Small intestine (tissue), 7 donors: Measurements from ENCODE around the gene SYVN1. TPM values are rescaled to one million over a fixed set of nuclear protein-coding genes. Genes with fewer than 3 reads are reported as not detected.

Source experiments
- DNase-seq, 2 donors: peaks; one replicate each; pipeline versions ENCODE4 v3.0.0 to v3.0.0-alpha.2; 2013
- FAIRE-seq: peaks from 2 replicates; lab custom pipeline; 2012; peaks lifted over from hg19 to GRCh38; lab: Jason Lieb, UNC
- H3K27ac ChIP-seq, 3 donors: one replicate each; pipeline ENCODE4 v1.5.1; 2013; ENCODE audit warnings: low read length in 2 of 3, mild to moderate bottlenecking in 2 of 3, control low read depth in 1 of 3, inconsistent platforms in 1 of 3, low read depth in 1 of 3, moderate library complexity in 1 of 3
- H3K27me3 ChIP-seq, 3 donors: one replicate each; pipeline ENCODE4 v1.6.1; 2013; ENCODE audit warnings: low read length in 3 of 3, inconsistent platforms in 1 of 3; ENCODE audit not compliant: control insufficient read depth in 3 of 3, insufficient read depth in 3 of 3
- H3K36me3 ChIP-seq, 3 donors: one replicate each; pipeline ENCODE4 v1.6.1; 2013; ENCODE audit warnings: low read length in 3 of 3, inconsistent platforms in 1 of 3, low read depth in 1 of 3, mild to moderate bottlenecking in 1 of 3, moderate library complexity in 1 of 3; ENCODE audit not compliant: control insufficient read depth in 3 of 3, insufficient read depth in 2 of 3
- H3K4me1 ChIP-seq, 3 donors: one replicate each; pipeline ENCODE4 v1.6.1; 2013; ENCODE audit warnings: low read length in 2 of 3, inconsistent platforms in 1 of 3, low read depth in 1 of 3, mild to moderate bottlenecking in 1 of 3, moderate library complexity in 1 of 3; ENCODE audit not compliant: control insufficient read depth in 3 of 3, insufficient read depth in 2 of 3
- H3K4me3 ChIP-seq, 3 donors: one replicate each; pipeline ENCODE4 v1.5.1; 2013; ENCODE audit warnings: low read length in 3 of 3, control low read depth in 1 of 3, inconsistent platforms in 1 of 3, low read depth in 1 of 3, mild to moderate bottlenecking in 1 of 3, moderate library complexity in 1 of 3
- H3K9me3 ChIP-seq, 2 donors: one replicate each; pipeline ENCODE4 v1.6.1; 2013; ENCODE audit warnings: low read depth in 1 of 2, low read length in 1 of 2; ENCODE audit not compliant: control insufficient read depth in 2 of 2, insufficient read depth in 1 of 2
- WGBS, 3 donors: extraction: QIAGEN DNeasy Blood & Tissue Kit; methylation state at CpG; one replicate each; pipeline ENCODE4 v1.1.7; 2013; 5-methylcytosine and 5-hydroxymethylcytosine counted together
- polyA plus RNA-seq, 4 donors: library from polyadenylated mRNA; stranded (reverse) in 3 of 4; unstranded in 1 of 4; fragments of 200-250 nt in 3 of 4; fragments of 120-200 nt in 1 of 4; gene quantifications; one replicate each; pipeline versions ENCODE4 v1.2.1 to v1.2.3, GENCODE V29; 2013
- donor health status: healthy with polysubstance abuse.
- donor health status: control.
- donor health status: control.
- donor health status: Bipolar disorder and iron deficiency.
- donor health status: healthy.

Gene SYVN1
- polyA plus RNA-seq, 4 donors, result 10.5 to 34.4 (median 19.5) TPM

- DNase-seq, result no peak
- Histone ChIP-seq H3K36me3 (peaks cover 0 to 28% (median 0%) of the 10 kb centered on the region in 3 donors), H3K9me3 (no peaks in the 10 kb centered on the region), H3K4me3 (peak overlapping the region; percentile 70 to 77 (median 76)), H3K27me3 (no peaks in the 10 kb centered on the region), H3K4me1 (peaks cover 0 to 15% (median 3%) of the 10 kb centered on the region in 3 donors), H3K27ac (peak overlapping the region; percentile 6 to 97 (median 85))
- no peak for FAIRE-seq
- WGBS, 3 donors, result 21 to 41% (median 39%) methylated on average over 8 of the region's 8 CpGs
Measured at GRCh38 chr11:65096926-65097325, 37.4 kb downstream of the SYVN1 start.

GRCh38 chr11:65095974-65096806 lies 38.1 kb downstream of the SYVN1 start, which contains the start of gene VPS51:
Gene VPS51 (plus strand): TSS chr11:65096214. CDS start chr11:65096251, 37 bp downstream.
- Histone ChIP-seq H3K4me3 (peak within 1 kb of the TSS; percentile 70 to 77 (median 76)), H3K4me1 (peaks cover 0 to 15% (median 3%) of the 10 kb centered on the region in 3 donors), H3K27ac (peak within 1 kb of the TSS; percentile 83 to 97 (median 85)), H3K27me3 (no peaks in the 10 kb centered on the region), H3K36me3 (peaks cover 0 to 24% (median 0%) of the 10 kb centered on the region in 3 donors), H3K9me3 (no peaks in the 10 kb centered on the region)
- FAIRE-seq, result no peak
- DNase-seq, result peak; percentile 94 to 95
- 1% methylated on average over 31 to 52 of the region's 52 CpGs for WGBS, 3 donors

- no peaks in the 10 kb centered on the region for H3K27me3 ChIP-seq
- 76 to 81% (median 79%) methylated on average over 22 of the region's 22 CpGs for WGBS, 3 donors
- no peaks in the 10 kb centered on the region for H3K9me3 ChIP-seq
- no peak for DNase-seq
- peaks cover 0 to 24% (median 0%) of the 10 kb centered on the region in 3 donors for H3K36me3 ChIP-seq
- H3K4me3 ChIP-seq, result peak overlapping the region in 1 of 3 donors; percentile 70
- H3K4me1 ChIP-seq, result peaks cover 0 to 15% (median 3%) of the 10 kb centered on the region in 3 donors
- peak overlapping the region in 2 of 3 donors; percentile 85 to 97 for H3K27ac ChIP-seq
- FAIRE-seq, result no peak
Measured at GRCh38 chr11:65095427-65095826, 38.9 kb downstream of the SYVN1 start.

- no peaks in the 10 kb centered on the region for H3K27me3 ChIP-seq
- peaks cover 7 to 43% (median 11%) of the 10 kb centered on the region in 3 donors for H3K36me3 ChIP-seq
- DNase-seq (no peak), FAIRE-seq (no peak)
- no peak overlapping the region for H3K27ac ChIP-seq
- H3K4me1 ChIP-seq, result peaks cover 0 to 6% (median 0%) of the 10 kb centered on the region in 3 donors
- WGBS, 3 donors, result 94 to 99% (median 95%) methylated on average over 4 of the region's 4 CpGs
- H3K4me3 ChIP-seq, result no peak overlapping the region
- H3K9me3 ChIP-seq, result no peaks in the 10 kb centered on the region
Measured at GRCh38 chr11:65090628-65091027, 43.7 kb downstream of the SYVN1 start.

GRCh38 chr11:65089621-65090020 lies 44.7 kb downstream of the SYVN1 start:
- Histone ChIP-seq H3K4me3 (no peak overlapping the region), H3K4me1 (peaks cover 0 to 11% (median 2%) of the 10 kb centered on the region in 3 donors), H3K27me3 (no peaks in the 10 kb centered on the region), H3K27ac (no peak overlapping the region), H3K9me3 (no peaks in the 10 kb centered on the region), H3K36me3 (peaks cover 7 to 50% (median 11%) of the 10 kb centered on the region in 3 donors)
- DNase-seq, result no peak
- WGBS, 3 donors, result 87 to 92% (median 91%) methylated on average over 4 of the region's 4 CpGs
- no peak for FAIRE-seq

- FAIRE-seq (no peak), DNase-seq (no peak)
- Histone ChIP-seq H3K9me3 (no peaks in the 10 kb centered on the region), H3K4me3 (no peak overlapping the region), H3K4me1 (peaks cover 0 to 19% (median 2%) of the 10 kb centered on the region in 3 donors), H3K36me3 (peaks cover 7 to 50% (median 11%) of the 10 kb centered on the region in 3 donors), H3K27ac (no peak overlapping the region), H3K27me3 (no peaks in the 10 kb centered on the region)
- 94 to 95% (median 95%) methylated on average over 15 of the region's 15 CpGs for WGBS, 3 donors
Measured at GRCh38 chr11:65087827-65088226, 46.5 kb downstream of the SYVN1 start.

- Histone ChIP-seq H3K27ac (no peak overlapping the region), H3K27me3 (no peaks in the 10 kb centered on the region), H3K36me3 (peaks cover 7 to 50% (median 11%) of the 10 kb centered on the region in 3 donors), H3K9me3 (no peaks in the 10 kb centered on the region), H3K4me3 (no peak overlapping the region), H3K4me1 (peaks cover 0 to 22% (median 2%) of the 10 kb centered on the region in 3 donors)
- DNase-seq, result no peak
- FAIRE-seq, result no peak
- 94 to 96% (median 95%) methylated on average over 11 of the region's 11 CpGs for WGBS, 3 donors
Measured at GRCh38 chr11:65087216-65087615, 47.1 kb downstream of the SYVN1 start.

- Histone ChIP-seq H3K27me3 (no peaks in the 10 kb centered on the region), H3K4me1 (peaks cover 0 to 22% (median 2%) of the 10 kb centered on the region in 3 donors), H3K4me3 (no peak overlapping the region), H3K27ac (no peak overlapping the region), H3K36me3 (peaks cover 7 to 51% (median 11%) of the 10 kb centered on the region in 3 donors), H3K9me3 (no peaks in the 10 kb centered on the region)
- no peak for DNase-seq
- no peak for FAIRE-seq
- 93 to 97% (median 95%) methylated on average over 9 of the region's 9 CpGs for WGBS, 3 donors
Measured at GRCh38 chr11:65086809-65087208, 47.5 kb downstream of the SYVN1 start.
